Stimulated activated CD8-positive, alpha-beta memory T cell treated with anti-CD3 and anti-CD28 coated beads, Interleukin-7, amount 100 ng/mL, for 1 hour (primary cell): ENCODE data around the gene LRP2.

ENCODE experiments used
- DNase-seq, 2 donors: peaks; one replicate each; pipeline ENCODE4 v3.0.0-alpha.2; 2020; ENCODE audit warnings: low read depth in 2 of 2

The LRP2 gene

DNA sequence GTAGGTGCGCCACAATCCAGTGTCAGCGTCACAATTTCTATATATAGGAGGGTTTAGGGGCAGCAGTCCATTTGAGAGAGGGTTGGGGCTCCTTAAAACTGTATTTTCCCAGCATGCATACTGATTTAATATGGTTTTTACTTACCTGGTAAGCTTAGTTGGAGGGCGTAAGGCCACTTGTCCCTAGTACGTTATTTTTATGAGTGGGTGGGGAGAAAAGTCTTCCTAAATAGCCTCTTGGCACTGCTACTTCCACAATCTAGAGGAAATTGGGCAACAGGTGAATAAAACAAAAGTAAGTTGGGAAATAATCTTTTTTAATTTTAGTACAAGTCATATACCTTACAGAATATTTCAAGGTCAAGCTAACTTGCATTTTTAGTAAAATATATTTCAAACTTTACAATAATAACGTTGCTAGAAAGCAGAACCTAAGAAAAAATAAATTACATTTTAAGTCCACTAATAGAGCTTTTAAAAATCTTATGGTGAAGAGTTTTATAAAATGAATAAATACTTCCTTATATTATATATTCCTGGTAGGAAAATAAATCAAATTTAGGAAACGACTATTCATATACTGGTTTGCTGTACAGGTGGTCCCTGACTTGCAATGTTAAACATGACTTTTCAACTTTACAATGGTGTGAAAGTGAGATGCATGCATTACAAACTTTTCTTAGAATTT, 272.1 kb downstream of the LRP2 start:
- no peak for DNase-seq

DNA sequence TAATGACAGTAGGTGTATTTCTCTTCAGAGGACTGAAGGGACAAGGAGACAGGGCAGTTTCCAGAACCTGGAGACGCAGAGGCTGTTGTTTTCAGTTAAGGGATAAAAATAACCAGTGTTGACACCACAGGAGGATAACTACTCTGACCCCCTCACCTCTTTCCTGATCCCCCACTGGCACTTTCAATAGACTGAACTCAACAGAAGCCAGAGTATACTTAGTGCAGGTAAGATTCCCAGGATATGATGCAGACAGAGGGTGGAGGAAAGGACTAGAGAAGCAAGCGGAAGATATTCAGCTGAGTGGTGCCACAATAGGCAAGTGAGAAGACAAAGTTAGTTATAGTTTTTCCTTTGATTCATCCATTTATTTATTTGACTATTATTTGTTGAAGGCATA, 273.2 kb downstream of the LRP2 start:
- DNase-seq = no peak

DNA sequence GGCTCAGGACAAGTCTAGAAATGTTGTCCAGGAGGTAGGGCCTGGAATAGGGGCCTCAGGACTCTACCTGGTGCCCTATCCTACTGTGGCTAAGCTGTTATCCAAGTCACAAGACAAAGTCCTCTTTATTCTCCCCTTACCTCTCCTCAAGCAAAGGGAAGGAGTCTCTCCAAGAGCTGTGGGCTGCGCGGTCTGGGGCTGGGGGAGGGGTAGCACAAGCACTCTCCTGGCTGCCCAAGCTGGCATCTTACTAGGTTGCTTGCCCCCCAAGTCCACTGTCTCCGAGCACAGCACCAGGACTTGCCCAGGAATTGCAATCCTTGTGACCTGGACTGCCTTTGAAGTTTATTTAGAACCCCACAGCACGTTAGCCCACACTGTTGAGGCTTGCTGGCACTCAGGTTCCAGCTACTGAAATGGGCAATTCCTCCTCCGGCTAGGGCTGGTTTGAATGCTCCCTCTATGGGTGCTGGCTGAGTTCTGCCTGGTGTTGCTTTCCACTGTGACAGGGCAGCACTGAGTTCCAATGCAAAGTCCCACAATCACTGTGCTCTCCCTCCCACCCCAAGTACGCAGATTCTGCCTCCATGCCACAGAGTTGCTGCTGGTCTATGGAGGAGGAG, 274.5 kb downstream of the LRP2 start:
- DNase-seq = no peak

DNA sequence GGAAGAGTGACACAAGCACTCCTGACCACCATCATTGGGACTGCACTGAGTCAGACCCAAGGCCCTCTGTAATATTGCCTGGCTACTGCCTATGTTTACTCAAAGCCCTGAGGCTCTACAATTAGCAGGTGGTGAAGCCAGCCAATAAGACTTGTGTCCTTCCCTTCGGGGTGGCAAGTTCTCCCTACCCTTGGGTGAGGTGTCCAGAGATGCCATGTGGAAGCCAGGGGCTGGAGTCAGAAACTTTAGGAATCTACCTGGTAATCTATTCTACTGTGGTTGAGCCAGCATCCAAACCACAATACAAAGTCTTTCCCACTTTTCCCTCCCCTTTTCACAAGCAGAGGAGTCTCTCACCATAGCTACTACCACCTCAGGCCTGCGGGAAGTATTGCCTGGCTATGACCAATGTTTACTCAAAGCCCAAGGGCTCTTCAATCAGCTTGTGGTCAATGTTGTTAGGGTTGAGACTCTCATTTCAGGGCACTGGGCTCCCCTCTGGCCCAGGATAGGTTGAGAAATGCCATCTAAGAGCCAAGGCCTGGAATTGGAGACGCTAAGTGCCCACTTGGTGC, 275.4 kb downstream of the LRP2 start:
- no peak for DNase-seq

DNA sequence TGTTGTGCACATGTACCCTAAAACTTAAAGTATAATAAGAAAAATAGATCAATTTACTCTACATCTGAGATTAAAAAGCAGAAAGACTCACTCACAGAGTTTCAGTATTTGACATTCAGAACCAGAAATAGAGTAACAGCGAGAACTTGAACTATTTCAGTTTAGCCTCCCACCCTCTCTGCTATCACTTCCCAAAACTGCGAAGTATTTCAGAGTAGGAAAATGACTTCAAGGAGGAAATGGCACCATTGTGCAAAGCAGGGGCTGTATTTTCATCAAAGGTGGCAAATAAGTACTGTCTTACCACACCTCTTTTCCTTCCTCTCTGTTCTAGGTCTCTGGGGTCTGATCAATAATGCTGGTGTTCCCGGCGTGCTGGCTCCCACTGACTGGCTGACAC, 279.3 kb downstream of the LRP2 start:
- DNase-seq = no peak

DNA sequence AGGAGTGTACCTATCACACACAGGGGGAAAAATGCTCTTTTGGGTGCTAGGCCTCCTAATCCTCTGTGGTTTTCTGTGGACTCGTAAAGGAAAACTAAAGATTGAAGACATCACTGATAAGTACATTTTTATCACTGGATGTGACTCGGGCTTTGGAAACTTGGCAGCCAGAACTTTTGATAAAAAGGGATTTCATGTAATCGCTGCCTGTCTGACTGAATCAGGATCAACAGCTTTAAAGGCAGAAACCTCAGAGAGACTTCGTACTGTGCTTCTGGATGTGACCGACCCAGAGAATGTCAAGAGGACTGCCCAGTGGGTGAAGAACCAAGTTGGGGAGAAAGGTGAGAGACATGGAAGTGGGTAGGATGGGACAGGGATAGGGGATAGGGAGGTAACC, 280.8 kb downstream of the LRP2 start:
- no peak for DNase-seq

DNA sequence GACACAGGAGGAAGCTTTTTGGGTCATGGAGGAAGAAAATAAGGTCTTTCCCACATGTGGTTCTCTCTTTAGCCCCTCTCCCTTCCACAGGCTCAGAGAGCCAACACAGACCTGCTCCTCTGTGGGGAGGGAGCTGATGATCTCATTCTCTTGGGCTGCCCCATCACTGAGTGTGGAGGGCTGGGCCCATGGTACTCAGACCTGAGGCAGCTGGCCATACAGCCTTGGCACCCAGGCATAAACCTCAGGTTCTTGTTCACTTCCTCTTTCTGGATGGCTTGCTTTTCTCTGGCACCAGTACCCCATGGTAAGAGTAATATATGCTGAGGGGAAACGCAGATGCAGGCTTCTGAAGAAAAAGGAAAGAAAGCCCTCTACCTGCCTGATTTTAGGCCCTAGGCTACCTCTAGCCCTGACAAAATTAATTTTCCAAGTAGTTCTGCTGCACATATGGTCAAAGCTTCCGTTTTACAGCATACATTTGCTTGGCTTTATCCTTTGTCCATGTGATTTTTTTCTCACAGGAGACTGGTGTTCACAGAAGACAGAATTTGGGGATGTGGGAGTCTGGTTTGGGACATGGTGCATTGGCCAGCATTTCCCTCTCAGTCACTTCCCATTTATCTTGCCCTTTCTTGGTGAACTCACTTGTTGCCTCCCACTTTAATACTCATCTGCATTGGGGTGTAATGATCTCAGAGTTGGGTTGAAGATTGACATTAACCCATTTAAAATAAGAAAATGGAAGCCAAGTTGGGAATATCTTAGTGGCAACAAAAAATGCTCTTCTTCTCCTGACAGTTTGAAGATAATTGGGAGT, 281.9 kb downstream of the LRP2 start:
- no peak for DNase-seq

DNA sequence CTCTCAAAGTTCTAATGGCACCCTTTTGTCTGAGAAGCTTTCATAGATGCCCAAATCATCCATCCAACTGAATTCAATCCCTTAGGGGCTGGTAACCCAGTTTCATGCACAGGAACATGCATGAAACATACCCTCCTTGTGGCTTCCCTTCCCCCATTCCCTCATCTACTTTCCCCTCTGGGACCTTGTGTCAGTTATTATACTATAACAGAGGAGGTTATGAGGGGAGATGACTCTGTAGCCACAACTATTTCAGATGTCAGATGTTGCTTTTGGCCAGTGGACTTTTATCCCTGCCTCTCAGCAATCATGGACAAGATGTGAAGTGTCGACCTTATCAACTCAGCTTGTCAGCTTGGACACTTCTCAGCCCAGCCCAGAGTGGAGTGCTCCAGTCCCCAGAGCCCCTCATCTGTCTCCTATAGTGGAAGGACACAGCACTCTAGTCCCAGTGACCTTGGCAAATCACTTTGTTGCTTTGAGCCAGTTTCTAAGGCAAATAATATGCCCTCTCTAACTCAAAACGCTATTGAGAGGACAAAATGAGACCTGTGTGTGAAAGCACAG, 284.6 kb downstream of the LRP2 start:
- no peak for DNase-seq
